ENCODE data around the gene MICU1.

DNA sequence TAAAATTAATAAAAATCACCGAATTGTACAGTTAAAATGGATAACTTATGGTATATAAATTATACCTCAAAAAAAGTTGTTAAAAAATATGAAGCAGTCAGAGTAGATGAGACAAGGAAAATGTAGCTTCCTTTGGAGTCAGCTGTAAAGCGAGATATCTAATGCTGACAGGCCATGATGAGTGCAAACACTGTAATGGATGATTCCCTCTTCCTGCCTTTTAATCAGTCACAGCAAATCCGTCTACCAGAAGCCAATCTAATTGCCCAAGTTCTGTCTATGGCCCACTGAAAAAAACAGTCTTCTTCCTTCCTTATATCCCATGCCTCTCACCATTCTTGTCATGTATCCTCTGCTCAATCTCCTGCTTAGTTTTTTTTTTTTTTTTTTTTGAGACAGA is 211.2 kb downstream of the MICU1 start:
- TF ChIP-seq CTCF (IDR thresholded peaks at IDR 0.05) (no peak), POLR2A (IDR thresholded peaks at IDR 0.05) (no peak), EP300 (IDR thresholded peaks at IDR 0.05) (no peak), POLR2AphosphoS5 (IDR thresholded peaks at IDR 0.05) (no peak)

All from upper lobe of left lung (tissue), 4 donors.